ENCODE results near the gene MYL7. TPM values are rescaled to one million over a fixed set of nuclear protein-coding genes. Genes with fewer than 3 reads are reported as not detected.
"Not testable (repeated sequence)": the region's sequence is repeated elsewhere in the genome, so short reads cannot be mapped to it uniquely, and the experiment has no call there.

The MYL7 gene
- total and polyA plus RNA-seq, 4 experiments from 2014 or later, result not detected

GRCh38 chr7:44176486-44176885 is 35.4 kb upstream of the MYL7 start:
- no peaks in the 10 kb centered on the region for H3K9me3 ChIP-seq (ENCODE audit: control insufficient read depth in 1 of 2, low read length in 2 of 2)
- Mint-ChIP-seq H3K9me3 (peaks cover 0 to 4% (median under 1%) of the 10 kb centered on the region in 8 donors), H3K27me3 (peaks cover 10 to 32% of the 10 kb centered on the region in 2 donors), H3K36me3 (no peaks in the 10 kb centered on the region), H3K4me1 (no peaks in the 10 kb centered on the region), H3K4me3 (no peak overlapping the region), H3K27ac (no peak overlapping the region)
- no peak overlapping the region for H3K4me3 ChIP-seq (ENCODE audit: low read length in 2 of 2)
- no peaks in the 10 kb centered on the region for H3K27me3 ChIP-seq (ENCODE audit: insufficient read depth, low read length)
- no peaks in the 10 kb centered on the region for H3K36me3 ChIP-seq (ENCODE audit: insufficient read depth, low read length)
- DNase-seq, result no peak
- ChIA-PET CTCF (ENCODE audit: partially characterized antibody) (no interaction called here), POLR2A (ENCODE audit: partially characterized antibody) (no interaction called here)
- intact Hi-C loops (cut with micrococcal nuclease), result no loop called here
- no peaks in the 10 kb centered on the region for H3K4me1 ChIP-seq (ENCODE audit: insufficient read depth, low read length)
- H3K27ac ChIP-seq (ENCODE audit: low read depth, low read length), result no peak overlapping the region

GRCh38 chr7:44175730-44176129 is 34.6 kb upstream of the MYL7 start:
- no peaks in the 10 kb centered on the region for H3K27me3 ChIP-seq (ENCODE audit: insufficient read depth, low read length)
- no peak for DNase-seq
- Mint-ChIP-seq H3K27ac (no peak overlapping the region), H3K4me3 (no peak overlapping the region), H3K4me1 (no peaks in the 10 kb centered on the region), H3K36me3 (no peaks in the 10 kb centered on the region), H3K9me3 (peaks cover 0 to 4% (median 0%) of the 10 kb centered on the region in 8 donors), H3K27me3 (peaks cover 7 to 26% of the 10 kb centered on the region in 2 donors)
- no peaks in the 10 kb centered on the region for H3K9me3 ChIP-seq (ENCODE audit: control insufficient read depth in 1 of 2, low read length in 2 of 2)
- intact Hi-C loops (cut with micrococcal nuclease), result no loop called here
- H3K36me3 ChIP-seq (ENCODE audit: insufficient read depth, low read length), result no peaks in the 10 kb centered on the region
- no peak overlapping the region for H3K4me3 ChIP-seq (ENCODE audit: low read length in 2 of 2)
- ChIA-PET POLR2A (ENCODE audit: partially characterized antibody) (no interaction called here), CTCF (ENCODE audit: partially characterized antibody) (no interaction called here)
- H3K27ac ChIP-seq (ENCODE audit: low read depth, low read length), result no peak overlapping the region
- H3K4me1 ChIP-seq (ENCODE audit: insufficient read depth, low read length), result no peaks in the 10 kb centered on the region

- CTCF ChIA-PET (ENCODE audit: partially characterized antibody); H3K27me3 ChIP-seq (ENCODE audit: insufficient read depth, low read length); H3K27ac ChIP-seq (ENCODE audit: low read depth, low read length); H3K4me3 ChIP-seq (ENCODE audit: low read length in 2 of 2); intact Hi-C loops (cut with micrococcal nuclease); H3K4me3 Mint-ChIP-seq; H3K9me3 ChIP-seq (ENCODE audit: control insufficient read depth in 1 of 2, low read length in 2 of 2); POLR2A ChIA-PET (ENCODE audit: partially characterized antibody); H3K4me1 Mint-ChIP-seq; H3K36me3 Mint-ChIP-seq; H3K9me3 Mint-ChIP-seq; DNase-seq; H3K36me3 ChIP-seq (ENCODE audit: insufficient read depth, low read length); H3K4me1 ChIP-seq (ENCODE audit: insufficient read depth, low read length): not testable (repeated sequence)
- peaks cover 9 to 26% of the 10 kb centered on the region in 2 donors for H3K27me3 Mint-ChIP-seq
- peak overlapping the region in 1 of 7 donors; percentile 34 for H3K27ac Mint-ChIP-seq
These were observed 33.5 kb upstream of the MYL7 start for GRCh38 chr7:44174694-44174948.

- no peaks in the 10 kb centered on the region for H3K4me1 Mint-ChIP-seq
- H3K36me3 Mint-ChIP-seq, result no peaks in the 10 kb centered on the region
- peak overlapping the region in 1 of 7 donors; percentile 34 for H3K27ac Mint-ChIP-seq
- H3K9me3 Mint-ChIP-seq, result peaks cover 0 to 4% (median 0%) of the 10 kb centered on the region in 8 donors
- POLR2A ChIA-PET (ENCODE audit: partially characterized antibody), result no interaction called here
- Histone ChIP-seq H3K27ac (ENCODE audit: low read depth, low read length) (no peak overlapping the region), H3K27me3 (ENCODE audit: insufficient read depth, low read length) (no peaks in the 10 kb centered on the region), H3K9me3 (ENCODE audit: control insufficient read depth in 1 of 2, low read length in 2 of 2) (no peaks in the 10 kb centered on the region), H3K4me3 (ENCODE audit: low read length in 2 of 2) (no peak overlapping the region), H3K36me3 (ENCODE audit: insufficient read depth, low read length) (no peaks in the 10 kb centered on the region), H3K4me1 (ENCODE audit: insufficient read depth, low read length) (no peaks in the 10 kb centered on the region)
- DNase-seq, result no peak
- CTCF ChIA-PET (ENCODE audit: partially characterized antibody), result interaction anchor here (0.8 kb wide), 1 partner anchor 89 kb away, joined by 3 read pairs; no protein-coding TSS in a partner anchor
- H3K27me3 Mint-ChIP-seq, result peaks cover 9 to 22% of the 10 kb centered on the region in 2 donors
- H3K4me3 Mint-ChIP-seq, result no peak overlapping the region
- intact Hi-C loops (cut with micrococcal nuclease), result no loop called here
These were observed 33.0 kb upstream of the MYL7 start for GRCh38 chr7:44173911-44174693.

GRCh38 chr7:44172803-44173424 is 31.8 kb upstream of the MYL7 start:
- Mint-ChIP-seq H3K9me3 (peaks cover 0 to 4% (median 0%) of the 10 kb centered on the region in 8 donors), H3K36me3 (no peaks in the 10 kb centered on the region), H3K27ac (no peak overlapping the region), H3K4me3 (no peak overlapping the region), H3K4me1 (peaks cover 0 to under 1% (median under 1%) of the 10 kb centered on the region in 4 donors), H3K27me3 (peaks cover 8 to 18% of the 10 kb centered on the region in 2 donors)
- intact Hi-C loops (cut with micrococcal nuclease), result no loop called here
- DNase-seq, result no peak
- CTCF ChIA-PET (ENCODE audit: partially characterized antibody), result no interaction called here
- H3K4me1 ChIP-seq (ENCODE audit: insufficient read depth, low read length), result no peaks in the 10 kb centered on the region
- H3K4me3 ChIP-seq (ENCODE audit: low read length in 2 of 2), result no peak overlapping the region
- no peaks in the 10 kb centered on the region for H3K36me3 ChIP-seq (ENCODE audit: insufficient read depth, low read length)
- H3K27ac ChIP-seq (ENCODE audit: low read depth, low read length), result no peak overlapping the region
- H3K27me3 ChIP-seq (ENCODE audit: insufficient read depth, low read length), result no peaks in the 10 kb centered on the region
- POLR2A ChIA-PET (ENCODE audit: partially characterized antibody), result no interaction called here
- H3K9me3 ChIP-seq (ENCODE audit: control insufficient read depth in 1 of 2, low read length in 2 of 2), result no peaks in the 10 kb centered on the region

GRCh38 chr7:44172352-44172751 is 31.2 kb upstream of the MYL7 start:
- H3K4me3 Mint-ChIP-seq, result no peak overlapping the region
- no peak overlapping the region for H3K27ac Mint-ChIP-seq
- Histone ChIP-seq H3K4me1 (ENCODE audit: insufficient read depth, low read length) (no peaks in the 10 kb centered on the region), H3K9me3 (ENCODE audit: control insufficient read depth in 1 of 2, low read length in 2 of 2) (no peaks in the 10 kb centered on the region), H3K36me3 (ENCODE audit: insufficient read depth, low read length) (no peaks in the 10 kb centered on the region), H3K27me3 (ENCODE audit: insufficient read depth, low read length) (no peaks in the 10 kb centered on the region), H3K27ac (ENCODE audit: low read depth, low read length) (no peak overlapping the region), H3K4me3 (ENCODE audit: low read length in 2 of 2) (no peak overlapping the region)
- peaks cover 0 to 4% (median 0%) of the 10 kb centered on the region in 8 donors for H3K9me3 Mint-ChIP-seq
- ChIA-PET CTCF (ENCODE audit: partially characterized antibody) (no interaction called here), POLR2A (ENCODE audit: partially characterized antibody) (no interaction called here)
- DNase-seq, result no peak
- intact Hi-C loops (cut with micrococcal nuclease), result no loop called here
- H3K36me3 Mint-ChIP-seq, result no peaks in the 10 kb centered on the region
- H3K4me1 Mint-ChIP-seq, result peaks cover 0 to 6% (median 3%) of the 10 kb centered on the region in 4 donors
- peaks cover 5 to 14% of the 10 kb centered on the region in 2 donors for H3K27me3 Mint-ChIP-seq

- H3K27me3 Mint-ChIP-seq; DNase-seq; H3K27ac Mint-ChIP-seq; CTCF ChIA-PET (ENCODE audit: partially characterized antibody); intact Hi-C loops (cut with micrococcal nuclease); H3K4me1 ChIP-seq (ENCODE audit: insufficient read depth, low read length); H3K27me3 ChIP-seq (ENCODE audit: insufficient read depth, low read length); H3K27ac ChIP-seq (ENCODE audit: low read depth, low read length); H3K4me3 Mint-ChIP-seq; H3K36me3 Mint-ChIP-seq; H3K9me3 Mint-ChIP-seq; POLR2A ChIA-PET (ENCODE audit: partially characterized antibody); H3K4me1 Mint-ChIP-seq; H3K36me3 ChIP-seq (ENCODE audit: insufficient read depth, low read length); H3K4me3 ChIP-seq (ENCODE audit: low read length in 2 of 2); H3K9me3 ChIP-seq (ENCODE audit: control insufficient read depth in 1 of 2, low read length in 2 of 2): not testable (repeated sequence)
These were observed 30.8 kb upstream of the MYL7 start for GRCh38 chr7:44171901-44172300.
